ENCODE data around the gene ZCCHC17. TPM values are rescaled to one million over a fixed set of nuclear protein-coding genes. Genes with fewer than 3 reads are reported as not detected.

The ZCCHC17 gene
- total RNA-seq, 1 donor from 2014 or later, result 17.4 TPM

GRCh38 chr1:31336687-31337467, 40.0 kb downstream of the ZCCHC17 start:
- no peaks in the 10 kb centered on the region for H3K9me3 ChIP-seq
- H3K27me3 ChIP-seq, result no peaks in the 10 kb centered on the region
- no peak for DNase-seq (ENCODE audit: extremely low spot score in 2 of 2)
- intact Hi-C loops (cut with DNase I), result no loop called here
- H3K4me1 ChIP-seq, result no peaks in the 10 kb centered on the region
- peaks cover 0 to 11% of the 10 kb centered on the region in 2 donors for H3K36me3 ChIP-seq
- TF ChIP-seq POLR2A (IDR thresholded peaks at IDR 0.05) (no peak), POLR2AphosphoS5 (IDR thresholded peaks at IDR 0.05; ENCODE audit: insufficient read depth in 1 of 2, low read depth in 1 of 2) (no peak), CTCF (IDR thresholded peaks at IDR 0.05) (no peak)
- no peak overlapping the region for H3K4me3 ChIP-seq
- H3K27ac ChIP-seq, result no peak overlapping the region

- Histone ChIP-seq H3K4me3 (no peak overlapping the region), H3K27me3 (no peaks in the 10 kb centered on the region), H3K36me3 (peaks cover 0 to 22% of the 10 kb centered on the region in 2 donors), H3K4me1 (no peaks in the 10 kb centered on the region), H3K9me3 (no peaks in the 10 kb centered on the region), H3K27ac (no peak overlapping the region)
- DNase-seq (ENCODE audit: extremely low spot score in 2 of 2), result no peak
- intact Hi-C loops (cut with DNase I), result no loop called here
- TF ChIP-seq POLR2AphosphoS5 (IDR thresholded peaks at IDR 0.05; ENCODE audit: insufficient read depth in 1 of 2, low read depth in 1 of 2), result no peak
- TF ChIP-seq POLR2A (IDR thresholded peaks at IDR 0.05), result no peak
- TF ChIP-seq CTCF (IDR thresholded peaks at IDR 0.05), result no peak
Measured at GRCh38 chr1:31344503-31344902, 47.7 kb downstream of the ZCCHC17 start.

- intact Hi-C loops (cut with DNase I), result loop anchor here (5.0 kb wide), 1 partner anchor 1968 kb away; no protein-coding TSS in a partner anchor
- no peak overlapping the region for H3K27ac ChIP-seq
- DNase-seq (ENCODE audit: extremely low spot score in 2 of 2), result no peak
- no peaks in the 10 kb centered on the region for H3K9me3 ChIP-seq
- H3K27me3 ChIP-seq, result no peaks in the 10 kb centered on the region
- H3K4me3 ChIP-seq, result no peak overlapping the region
- H3K36me3 ChIP-seq, result peaks cover 0 to 31% of the 10 kb centered on the region in 2 donors
- no peak for TF ChIP-seq POLR2A (IDR thresholded peaks at IDR 0.05)
- no peak for TF ChIP-seq CTCF (IDR thresholded peaks at IDR 0.05)
- TF ChIP-seq POLR2AphosphoS5 (IDR thresholded peaks at IDR 0.05; ENCODE audit: insufficient read depth in 1 of 2, low read depth in 1 of 2), result no peak
- H3K4me1 ChIP-seq, result no peaks in the 10 kb centered on the region
Measured at GRCh38 chr1:31345635-31346034, 48.8 kb downstream of the ZCCHC17 start.

- intact Hi-C loops (cut with DNase I), result loop anchor here (5.0 kb wide), 1 partner anchor 1969 kb away; no protein-coding TSS in a partner anchor
Measured at GRCh38 chr1:31346785-31347184, 50.0 kb downstream of the ZCCHC17 start.

More at GRCh38 chr1:31346785-31347184, 50.0 kb downstream of the ZCCHC17 start:
- no peak for DNase-seq (ENCODE audit: extremely low spot score in 2 of 2)
- Histone ChIP-seq H3K9me3 (no peaks in the 10 kb centered on the region), H3K4me1 (no peaks in the 10 kb centered on the region), H3K27ac (no peak overlapping the region), H3K27me3 (no peaks in the 10 kb centered on the region), H3K36me3 (peaks cover 0 to 34% of the 10 kb centered on the region in 2 donors), H3K4me3 (no peak overlapping the region)
- TF ChIP-seq POLR2AphosphoS5 (IDR thresholded peaks at IDR 0.05; ENCODE audit: insufficient read depth in 1 of 2, low read depth in 1 of 2) (no peak), CTCF (IDR thresholded peaks at IDR 0.05) (no peak), POLR2A (IDR thresholded peaks at IDR 0.05) (no peak)

Data from vagina (tissue), 2 donors.